GM18526 (cell line): ENCODE data around the gene RHBG.

Experiments used
- POLR2A ChIP-seq: IDR thresholded peaks from 3 replicates; pipeline ENCODE4 v1.6.1; 2011; ENCODE audit not compliant: insufficient read length; ENCODE audit errors: extremely low read depth

Gene RHBG

GRCh38 chr1:156423422-156424352 is 54.7 kb downstream of the RHBG start:
- no peak for TF ChIP-seq POLR2A

DNA sequence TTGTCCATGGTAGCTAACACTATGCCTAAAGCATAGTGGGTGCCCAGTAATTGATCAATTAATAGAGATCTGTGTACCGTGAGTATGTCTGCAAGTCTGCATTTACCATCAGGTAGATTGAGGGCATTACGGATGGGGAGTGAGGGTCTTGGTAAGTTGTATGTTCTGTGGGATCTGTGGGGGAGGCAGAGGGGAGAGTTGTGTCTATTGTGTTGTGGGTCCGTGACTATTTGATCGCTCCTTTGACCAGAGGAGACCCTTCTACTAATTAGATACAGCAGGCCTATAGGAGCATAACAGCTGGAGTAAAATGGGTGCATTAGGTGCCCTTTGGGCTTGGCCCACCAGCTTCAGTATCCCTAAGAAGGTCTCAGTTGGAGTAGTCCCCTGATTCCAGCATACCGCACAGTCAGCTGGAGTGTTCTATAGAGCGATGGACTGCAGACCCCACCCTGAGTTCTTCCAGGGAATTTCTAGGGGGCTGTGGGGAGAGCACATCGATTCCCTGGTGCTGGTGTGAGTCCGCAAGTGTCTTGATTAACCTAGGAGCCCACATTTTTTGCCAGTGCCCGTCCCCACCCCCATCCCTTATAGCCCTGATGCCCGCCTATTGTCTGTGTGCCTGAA is 55.9 kb downstream of the RHBG start:
- TF ChIP-seq POLR2A, result no peak

GRCh38 chr1:156425943-156426342 is 56.9 kb downstream of the RHBG start:
- TF ChIP-seq POLR2A, result no peak

GRCh38 chr1:156427957-156428356 is 58.9 kb downstream of the RHBG start:
- TF ChIP-seq POLR2A, result no peak

GRCh38 chr1:156428746-156429288 is 59.8 kb downstream of the RHBG start:
- no peak for TF ChIP-seq POLR2A

GRCh38 chr1:156429313-156430060 is 60.5 kb downstream of the RHBG start:
- no peak for TF ChIP-seq POLR2A

DNA sequence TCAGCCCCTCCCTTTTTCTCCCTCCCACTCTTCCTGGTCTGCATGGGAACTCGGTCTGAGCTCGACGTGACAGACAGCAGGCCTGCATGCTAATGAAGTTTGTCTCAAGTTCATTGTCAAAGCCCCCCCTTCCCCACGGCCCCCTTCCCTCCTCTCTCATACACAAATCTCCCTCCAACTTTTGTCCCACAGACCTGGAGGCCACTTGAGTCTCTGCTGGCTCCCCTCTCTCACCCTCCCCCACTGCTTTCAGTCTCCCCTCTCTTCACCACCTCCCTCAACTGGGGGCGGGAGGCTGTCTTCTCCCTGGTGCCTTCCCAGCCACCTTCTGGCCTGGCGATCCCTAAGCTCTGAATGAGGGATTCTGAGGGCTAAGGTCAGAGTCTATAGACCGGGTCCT is 61.3 kb downstream of the RHBG start:
- no peak for TF ChIP-seq POLR2A

- TF ChIP-seq POLR2A, result no peak
These were observed 61.9 kb downstream of the RHBG start for GRCh38 chr1:156430866-156431265.

DNA sequence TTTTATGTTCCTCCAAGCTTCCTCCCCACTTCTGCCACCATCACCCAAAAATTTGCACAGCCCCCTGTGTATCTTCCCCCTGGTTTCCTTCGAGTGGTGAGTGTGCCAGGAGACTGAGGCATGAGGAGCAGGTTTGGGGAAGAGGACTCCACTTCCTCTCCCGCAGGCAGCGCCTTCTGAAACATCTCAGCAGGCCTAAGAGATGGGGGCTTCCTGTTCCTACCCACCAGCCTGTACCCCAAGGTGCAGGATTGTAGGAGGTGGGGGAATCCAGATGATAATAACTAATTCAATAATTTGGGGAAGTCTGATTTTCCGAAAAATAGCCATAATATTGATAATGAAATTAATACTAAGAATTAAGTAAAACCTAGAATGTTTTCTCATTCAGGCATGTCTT is 62.4 kb downstream of the RHBG start:
- no peak for TF ChIP-seq POLR2A

GRCh38 chr1:156431769-156432668 is 63.0 kb downstream of the RHBG start:
- no peak for TF ChIP-seq POLR2A

- no peak for TF ChIP-seq POLR2A
These were observed 63.6 kb downstream of the RHBG start for GRCh38 chr1:156432669-156433018.

- no peak for TF ChIP-seq POLR2A
These were observed 64.0 kb downstream of the RHBG start for GRCh38 chr1:156433032-156433431.

GRCh38 chr1:156433602-156434001 is 64.6 kb downstream of the RHBG start:
- TF ChIP-seq POLR2A, result no peak
